HepG2 (cell line): ENCODE measurements around the gene SLC15A1. TPM values are rescaled to one million over a fixed set of nuclear protein-coding genes. Genes with fewer than 3 reads are reported as not detected.
A peak's percentile ranks its signal among the peaks of the same experiment; 100 is the strongest.

Experiments
- ATAC-seq: fragments of 200-7000 bp; cut with Tn5 transposase; 3 replicates; pipeline ENCODE4 v1.9.1; 2020; ENCODE audit warnings: mild to moderate bottlenecking, moderate library complexity
- BruUV-seq: library from RNA; stranded (reverse); fragments of 400-500 nt; replicated peaks from 2 replicates; lab custom pipeline; 2021; lab: Mats Ljungman, UMichigan
- CTCF ChIA-PET: fragments of 300-600 bp; formaldehyde crosslinking; extraction: SDS; loops from one replicate; lab custom pipeline; 2021; ENCODE audit warnings: low total read pairs, inconsistent platforms, low intra/inter-chr PET ratio; lab: Yijun Ruan, JAX
- POLR2A ChIA-PET: fragments of 350-600 bp; sonication (Branson Sonifier 250); formaldehyde crosslinking; loops from one replicate; lab custom pipeline; 2020; ENCODE audit warnings: antibody characterized with exemption, inconsistent platforms; lab: Yijun Ruan, JAX
- DNase-seq: peaks from one replicate; pipeline ENCODE4 v3.0.0-alpha.2; 2015; ENCODE audit warnings: low spot score
- FAIRE-seq: peaks from 3 replicates; lab custom pipeline; 2011; peaks lifted over from hg19 to GRCh38; lab: Jason Lieb, UNC
- H2AFZ ChIP-seq: one replicate; pipeline ENCODE4 v1.6.1; 2011; ENCODE audit warnings: low read length, inconsistent platforms
- H3K27ac ChIP-seq: fragments of 300-600 bp; 3 replicates; pipeline ENCODE4 v1.8.0; 2011; ENCODE audit warnings: mixed run types, mild to moderate bottlenecking, mixed read lengths, low read length, inconsistent platforms; ENCODE audit not compliant: insufficient read depth; ENCODE audit errors: extremely low read length
- H3K27me3 ChIP-seq, 2 experiments: fragments of 200-600 bp in 1 of 2; 2 replicates in 1 of 2; 3 replicates in 1 of 2; pipeline versions ENCODE4 v1.6.0 to v1.8.0; 2011; ENCODE audit warnings: low read length in 2 of 2, mild to moderate bottlenecking in 2 of 2, moderate library complexity in 2 of 2, inconsistent platforms in 1 of 2; ENCODE audit not compliant: insufficient read depth in 2 of 2, control insufficient read depth in 1 of 2
- H3K36me3 ChIP-seq, 2 experiments: fragments of 200-600 bp in 1 of 2; replicated peaks in 1 of 2; 2 replicates in 1 of 2; 3 replicates in 1 of 2; pipeline versions ENCODE4 v1.5.1 to v1.8.0; 2011; ENCODE audit warnings: low read length in 2 of 2, inconsistent platforms in 1 of 2; ENCODE audit not compliant: insufficient read depth in 2 of 2, control insufficient read depth in 1 of 2
- H3K4me1 ChIP-seq: 2 replicates; pipeline ENCODE4 v1.5.1; 2012; ENCODE audit warnings: low read length, inconsistent platforms; ENCODE audit not compliant: insufficient read depth
- H3K4me2 ChIP-seq: 2 replicates; pipeline ENCODE4 v1.6.0; 2011; ENCODE audit warnings: low read depth, low read length, inconsistent platforms
- H3K4me3 ChIP-seq, 3 experiments: fragments of 200-600 bp in 1 of 3; sonication (generic), shearing (Covaris generic) in 1 of 3; replicated peaks in 1 of 3; 2 replicates each; pipeline ENCODE4 v1.5.1; 2011 to 2016; ENCODE audit warnings: low read length in 3 of 3, inconsistent platforms in 2 of 3, low read depth in 2 of 3, mild to moderate bottlenecking in 2 of 3, control low read depth in 1 of 3, mixed read lengths in 1 of 3; ENCODE audit not compliant: insufficient read depth in 1 of 3
- H3K79me2 ChIP-seq: one replicate; pipeline ENCODE4 v1.6.1; 2011; ENCODE audit warnings: low read length, inconsistent platforms; ENCODE audit not compliant: insufficient read depth
- H3K9ac ChIP-seq: 2 replicates; pipeline ENCODE4 v1.6.0; 2011; ENCODE audit warnings: mild to moderate bottlenecking, low read depth, low read length, inconsistent platforms; ENCODE audit not compliant: insufficient read depth
- H3K9me3 ChIP-seq: 2 replicates; pipeline ENCODE4 v1.5.1; 2012; ENCODE audit warnings: mild to moderate bottlenecking, low read length
- H4K20me1 ChIP-seq: 2 replicates; pipeline ENCODE4 v1.6.0; 2011; ENCODE audit warnings: inconsistent platforms, mild to moderate bottlenecking, low read length, moderate library complexity; ENCODE audit not compliant: insufficient read depth
- BORCS8-MEF2B ChIP-seq: sonication (generic); formaldehyde crosslinking; IDR thresholded peaks from 2 replicates; pipeline ENCODE4 v1.8.0; 2022; ENCODE audit warnings: mild to moderate bottlenecking, missing genetic modification reagents
- CTCF ChIP-seq: sonication (generic); formaldehyde crosslinking; IDR thresholded peaks from 2 replicates; pipeline ENCODE4 v1.5.0; 2020; ENCODE audit warnings: mild to moderate bottlenecking, missing genetic modification reagents, moderate library complexity
- EP300 ChIP-seq, 3 experiments: sonication (generic) in 1 of 3; formaldehyde crosslinking in 1 of 3; IDR thresholded peaks; 2 replicates each; pipeline versions ENCODE4 v1.5.1 to v1.6.1; 2011 to 2020; ENCODE audit warnings: low read depth in 2 of 3, low read length in 2 of 3, borderline replicate concordance in 1 of 3, improper control_type of control experiment in 1 of 3, mild to moderate bottlenecking in 1 of 3, missing genetic modification reagents in 1 of 3, moderate library complexity in 1 of 3
- HNF1B ChIP-seq: sonication (generic); formaldehyde crosslinking; IDR thresholded peaks from 2 replicates; pipeline ENCODE4 v1.5.1; 2020; ENCODE audit warnings: mild to moderate bottlenecking, moderate library complexity, missing genetic modification reagents
- HOXA5 ChIP-seq: sonication (generic); formaldehyde crosslinking; IDR thresholded peaks from 2 replicates; pipeline ENCODE4 v1.4.0; 2020; ENCODE audit warnings: missing genetic modification reagents
- MBNL3 ChIP-seq: fragments of 250-450 bp; sonication (Bioruptor Pico); conservative IDR thresholded peaks from 2 replicates; pipeline ENCODE4 v1.8.0; 2022; ENCODE audit warnings: mild to moderate bottlenecking, inconsistent platforms
- NR3C1 ChIP-seq: sonication (generic); formaldehyde crosslinking; IDR thresholded peaks from 2 replicates; pipeline ENCODE4 v1.4.0; 2020; ENCODE audit warnings: missing genetic modification reagents
- PITX1 ChIP-seq: sonication (generic); formaldehyde crosslinking; IDR thresholded peaks from 2 replicates; pipeline ENCODE4 v1.5.1; 2020; ENCODE audit warnings: mild to moderate bottlenecking, missing genetic modification reagents
- RAD21 ChIP-seq: fragments of 450-650 bp; formaldehyde crosslinking; IDR thresholded peaks from 2 replicates; pipeline ENCODE4 v1.5.0; 2020; ENCODE audit warnings: mild to moderate bottlenecking
- SMC3 ChIP-seq: IDR thresholded peaks from 2 replicates; pipeline ENCODE4 v1.6.1; 2011; ENCODE audit warnings: low read length, improper control_type of control experiment
- STAG1 ChIP-seq: sonication (generic); formaldehyde crosslinking; IDR thresholded peaks from 2 replicates; pipeline ENCODE4 v1.4.0; 2020; ENCODE audit warnings: missing genetic modification reagents
- TBL1XR1 ChIP-seq: fragments of 150-350 bp; IDR thresholded peaks from 2 replicates; pipeline ENCODE4 v1.6.1; 2014; ENCODE audit warnings: borderline replicate concordance, low read length; ENCODE audit not compliant: partially characterized antibody
- TEAD3 ChIP-seq: optimal IDR thresholded peaks from 2 replicates; pipeline ENCODE3; 2016; ENCODE audit warnings: borderline replicate concordance
- XRCC5 ChIP-seq: fragments of 200-400 bp; formaldehyde crosslinking; optimal IDR thresholded peaks from 2 replicates; pipeline ENCODE3; 2017; ENCODE audit warnings: mild to moderate bottlenecking, low read length
- ZBTB33 ChIP-seq: sonication (generic); formaldehyde crosslinking; IDR thresholded peaks from 2 replicates; pipeline ENCODE4 v1.4.0; 2020; ENCODE audit warnings: missing genetic modification reagents
- ZBTB7A ChIP-seq: sonication (generic); formaldehyde crosslinking; IDR thresholded peaks from 2 replicates; pipeline ENCODE4 v1.8.0; 2022; ENCODE audit warnings: mild to moderate bottlenecking, missing genetic modification reagents
- ZFP37 ChIP-seq: sonication (generic); formaldehyde crosslinking; IDR thresholded peaks from 2 replicates; pipeline ENCODE4 v1.4.0; 2020; ENCODE audit warnings: missing genetic modification reagents, borderline replicate concordance
- ZNF224 ChIP-seq: sonication (generic); formaldehyde crosslinking; IDR thresholded peaks from 2 replicates; pipeline ENCODE4 v1.5.0; 2020; ENCODE audit warnings: mild to moderate bottlenecking, missing genetic modification reagents
- ZNF607 ChIP-seq: sonication (generic); formaldehyde crosslinking; IDR thresholded peaks from 2 replicates; pipeline ENCODE4 v1.5.1; 2020; ENCODE audit warnings: missing genetic modification reagents, mild to moderate bottlenecking, borderline replicate concordance
- WGBS: methylation state at CpG from one replicate; pipeline ENCODE4 v1.1.6; 2017; ENCODE audit warnings: low lambda C conversion rate; 5-methylcytosine and 5-hydroxymethylcytosine counted together
- in situ Hi-C: cut with HindIII; loops from 2 replicates; pipeline ENCODE4 v1.10.0; 2017; ENCODE audit warnings: low pct_unique_long_range_greater_than_20kb; ENCODE audit not compliant: extremely low pct_ligation_motif_present
- intact Hi-C: fragments of 100-400 bp; cut with micrococcal nuclease; formaldehyde crosslinking; loops from one replicate; pipeline ENCODE4 v1.10.0; 2022; ENCODE audit not compliant: unreplicated experiment
- polyA plus RNA-seq, 8 experiments: library from polyadenylated mRNA; depleted of rRNA in 3 of 8; stranded (reverse) in 7 of 8; unstranded in 1 of 8; fragments of >200 nt; fragmentation: Illumina TruSeq in 4 of 8; extraction: Trizol in 4 of 8; gene quantifications; 2 replicates each; pipeline versions ENCODE4 v1.2.1 to v1.2.3, GENCODE V29; 2011 to 2016; ENCODE audit warnings: low read depth in 4 of 8, missing spikeins in 1 of 8, mixed read lengths in 1 of 8; ENCODE audit not compliant: insufficient read depth in 1 of 8
- total RNA-seq, 5 experiments: library from RNA; depleted of rRNA; stranded (reverse); fragments of >200 nt; fragmentation: Illumina TruSeq; extraction: Trizol; gene quantifications; 2 replicates each; pipeline ENCODE4 v1.2.3, GENCODE V29; 2016; ENCODE audit warnings: low read depth in 1 of 5

SLC15A1 gene
- total and polyA plus RNA-seq, 2 of the 13 experiments (the other 11 are each of a cell fraction or from before 2014, with no cell fraction given), result 0.17 to 0.20 TPM

GRCh38 chr13:98653463-98653985 lies 98.9 kb downstream of the SLC15A1 start:
- H3K9me3 ChIP-seq, result no peaks in the 10 kb centered on the region
- H3K27ac ChIP-seq, result no peak overlapping the region
- 24% methylated on average over 9 of the region's 9 CpGs for WGBS
- peaks cover 50% of the 10 kb centered on the region for H3K4me1 ChIP-seq
- no peaks in the 10 kb centered on the region for H4K20me1 ChIP-seq
- CTCF ChIA-PET, result interaction anchor here (1.7 kb wide), 1 partner anchor 208 kb away, joined by 12 read pairs; no protein-coding TSS in a partner anchor
- peaks cover 0 to 3% of the 10 kb centered on the region in 2 experiments; a peak in 2 of 5 replicates for H3K27me3 ChIP-seq
- no peak overlapping the region for H3K9ac ChIP-seq
- FAIRE-seq, result peak; percentile 82
- H3K4me2 ChIP-seq, result peak overlapping the region; percentile 40; the same call in 1 of the 2 replicates
- in situ Hi-C loops, result loop anchor here (5.0 to 25.0 kb wide), 3 partner anchors 171 to 791 kb away; no protein-coding TSS in a partner anchor
- ATAC-seq, result peak; percentile 93
- no peaks in the 10 kb centered on the region for H3K79me2 ChIP-seq
- BruUV-seq, result no TSS peak
- no peak overlapping the region for H2AFZ ChIP-seq
- no peak overlapping the region for H3K4me3 ChIP-seq
- intact Hi-C loops, result loop anchor here (2.0 to 10.0 kb wide), 4 partner anchors 79 to 206 kb away; partner anchors contain the start of gene STK24
- DNase-seq, result peak; percentile 63
- no peaks in the 10 kb centered on the region for H3K36me3 ChIP-seq
- POLR2A ChIA-PET, result interaction anchor here (0.6 to 0.7 kb wide), 3 partner anchors 76 to 208 kb away, joined by 3 to 5 read pairs (median 5); no protein-coding TSS in a partner anchor
- TF ChIP-seq ZNF607 (CRISPR knock-in tag) (no peak), ZBTB33 (CRISPR knock-in tag) (0 out of 2 replicates have a peak, but pooled peaks have one; percentile 12), HNF1B (CRISPR knock-in tag) (0 out of 2 replicates have a peak, but pooled peaks have one; percentile 33), RAD21 (CRISPR knock-in tag) (peak; percentile 82), ZFP37 (CRISPR knock-in tag) (no peak), TEAD3 (CRISPR knock-in tag) (peak; percentile 42), NR3C1 (CRISPR knock-in tag) (no peak), ZBTB7A (CRISPR knock-in tag) (no peak), PITX1 (CRISPR knock-in tag) (peak; percentile 42; the same call in 1 of the 2 replicates), ZNF224 (CRISPR knock-in tag) (no peak), HOXA5 (CRISPR knock-in tag) (no peak), SMC3 (peak; percentile 91), STAG1 (peak; percentile 92), CTCF (CRISPR knock-in tag) (peak; percentile 91), MBNL3 (CRISPR knock-in tag) (no peak), XRCC5 (peak; percentile 32), TBL1XR1 (no peak), EP300 (IDR thresholded peaks at IDR 0.05; ENCODE audit: low read depth in 2 of 2, low read length in 2 of 2) (no peak), EP300 (CRISPR knock-in tag; IDR thresholded peaks at IDR 0.05; ENCODE audit: borderline replicate concordance) (no peak), BORCS8-MEF2B (CRISPR knock-in tag) (0 out of 2 replicates have a peak, but pooled peaks have one; percentile 40)
